ENCODE data around the gene IFFO2.

GRCh38 chr1:18963968-18964367 is 7.5 kb upstream of the IFFO2 start:
- TF ChIP-seq CTCF (IDR thresholded peaks at IDR 0.05) (no peak), POLR2A (IDR thresholded peaks at IDR 0.05) (no peak)

Measured in esophagus squamous epithelium (tissue), 4 donors.